Keratinocyte (primary cell): Measurements from ENCODE around the gene TTC9B. TPM values are rescaled to one million over a fixed set of nuclear protein-coding genes. Genes with fewer than 3 reads are reported as not detected.
"Not testable (repeated sequence)": the region's sequence is repeated elsewhere in the genome, so short reads cannot be mapped to it uniquely, and the experiment has no call there.

Experiments
- DNase-seq: peaks from one replicate; pipeline ENCODE4 v3.0.0-alpha.2; 2011; ENCODE audit warnings: low read depth, missing footprints, low spot score
- FAIRE-seq: peaks from 2 replicates; lab custom pipeline; 2011; peaks lifted over from hg19 to GRCh38; lab: Jason Lieb, UNC
- H2AFZ ChIP-seq: 2 replicates; pipeline ENCODE4 v1.6.0; 2012; ENCODE audit warnings: low read length, control low read depth, inconsistent platforms; ENCODE audit not compliant: control insufficient read depth
- H3K27ac ChIP-seq: 2 replicates; pipeline ENCODE4 v1.5.1; 2011; ENCODE audit warnings: low read length; ENCODE audit not compliant: control insufficient read depth, insufficient read depth
- H3K27me3 ChIP-seq: 3 replicates; pipeline ENCODE4 v1.6.0; 2011; ENCODE audit warnings: low read length; ENCODE audit not compliant: control insufficient read depth, insufficient read depth; ENCODE audit errors: extremely low read depth
- H3K36me3 ChIP-seq, 2 experiments: 2 replicates in 1 of 2; 3 replicates in 1 of 2; pipeline ENCODE4 v1.5.1; 2011; ENCODE audit warnings: low read length in 2 of 2, mild to moderate bottlenecking in 1 of 2; ENCODE audit not compliant: control insufficient read depth in 2 of 2, insufficient read depth in 2 of 2; ENCODE audit errors: extremely low read depth in 1 of 2
- H3K4me1 ChIP-seq: 3 replicates; pipeline ENCODE4 v1.5.1; 2011; ENCODE audit warnings: low read length; ENCODE audit not compliant: control insufficient read depth, insufficient read depth; ENCODE audit errors: extremely low read depth
- H3K4me2 ChIP-seq: 3 replicates; pipeline ENCODE4 v1.6.0; 2011; ENCODE audit warnings: low read depth, low read length; ENCODE audit not compliant: control insufficient read depth, insufficient read depth; ENCODE audit errors: extremely low read depth
- H3K4me3 ChIP-seq, 3 experiments: fragments of 200-600 bp in 1 of 3; sonication (generic) in 1 of 3; 2 replicates in 2 of 3; 3 replicates in 1 of 3; pipeline ENCODE4 v1.5.1; 2011 to 2016; ENCODE audit warnings: low read length in 3 of 3, mild to moderate bottlenecking in 3 of 3, control low read depth in 2 of 3, inconsistent platforms in 1 of 3, low read depth in 1 of 3, mixed read lengths in 1 of 3, mixed run types in 1 of 3, moderate library complexity in 1 of 3; ENCODE audit not compliant: control insufficient read depth in 2 of 3, insufficient read depth in 2 of 3; ENCODE audit errors: extremely low read depth in 1 of 3
- H3K79me2 ChIP-seq: 2 replicates; pipeline ENCODE4 v1.6.0; 2012; ENCODE audit warnings: low read length; ENCODE audit not compliant: control insufficient read depth, insufficient read depth
- H3K9ac ChIP-seq: 3 replicates; pipeline ENCODE4 v1.6.0; 2011; ENCODE audit warnings: low read length; ENCODE audit not compliant: control insufficient read depth, insufficient read depth; ENCODE audit errors: extremely low read depth
- H3K9me1 ChIP-seq: 3 replicates; pipeline ENCODE4 v1.6.0; 2011; ENCODE audit warnings: low read length; ENCODE audit not compliant: control insufficient read depth, insufficient read depth; ENCODE audit errors: extremely low read depth
- H3K9me3 ChIP-seq: 2 replicates; pipeline ENCODE4 v1.5.1; 2012; ENCODE audit warnings: low read depth, low read length; ENCODE audit not compliant: control insufficient read depth
- H4K20me1 ChIP-seq: 3 replicates; pipeline ENCODE4 v1.6.0; 2011; ENCODE audit warnings: low read length; ENCODE audit not compliant: control insufficient read depth, insufficient read depth; ENCODE audit errors: extremely low read depth
- EZH2 ChIP-seq: IDR thresholded peaks from one replicate; pipeline ENCODE4 v1.6.1; 2012; ENCODE audit warnings: inconsistent platforms, mild to moderate bottlenecking, low read length, moderate library complexity
- dilution Hi-C: fragments of 300-500 bp; cut with MboI; formaldehyde crosslinking; loops from one replicate; pipeline ENCODE4 v1.7.0; 2020; ENCODE audit warnings: low sequenced_read_pairs; ENCODE audit not compliant: extremely low pct_ligation_motif_present
- polyA plus RNA-seq, 5 experiments: library from polyadenylated mRNA; depleted of rRNA in 3 of 5; stranded (reverse) in 3 of 5; stranded (forward) in 1 of 5; unstranded in 1 of 5; fragments of >200 nt; gene quantifications; 1 replicate in 1 of 5; 2 replicates in 3 of 5; 3 replicates in 1 of 5; pipeline versions ENCODE4 v1.2.1 to v1.2.3, GENCODE V29; 2011 to 2012; ENCODE audit warnings: missing spikeins in 2 of 5, low read depth in 1 of 5, low replicate concordance in 1 of 5
- TF ChIP-seq, protein P1 (sequence below), 3 experiments: IDR thresholded peaks in 1 of 3; conservative IDR thresholded peaks in 1 of 3; optimal IDR thresholded peaks in 1 of 3; 2 replicates in 2 of 3; 3 replicates in 1 of 3; pipeline versions ENCODE3 to v1.5.1; 2011; ENCODE audit warnings: low read length in 3 of 3, mild to moderate bottlenecking in 3 of 3, moderate library complexity in 2 of 3, control low read depth in 1 of 3, inconsistent platforms in 1 of 3; ENCODE audit not compliant: insufficient read depth in 2 of 3; ENCODE audit errors: extremely low read depth in 1 of 3

The TTC9B gene
- polyA plus RNA-seq, 1 donor (not counting 4 experiments of a cell fraction or from before 2014, with no cell fraction given): not detected

DNA sequence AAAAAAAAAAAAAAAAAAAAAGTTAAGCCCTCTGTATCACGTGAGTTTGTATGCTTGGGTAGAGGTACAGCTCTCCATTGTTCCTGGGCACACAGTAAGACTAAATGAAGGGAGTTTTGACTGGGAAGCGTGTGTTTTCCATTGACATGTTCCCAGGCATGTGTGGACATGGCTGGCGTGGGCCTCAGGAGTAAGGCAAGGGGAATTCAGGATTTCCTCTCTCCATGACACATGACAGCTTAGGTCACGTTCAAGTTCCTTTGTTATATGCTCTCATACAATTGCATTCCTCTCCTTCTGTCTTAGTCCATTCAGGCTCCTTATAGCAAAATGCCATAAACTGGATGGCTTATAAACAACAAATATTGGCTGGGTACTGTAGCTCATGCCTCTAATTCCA, 44.1 kb downstream of the TTC9B start:
- no peak overlapping the region for H3K4me3 ChIP-seq
- H3K9me3 ChIP-seq: no peaks in the 10 kb centered on the region
- no peak overlapping the region for H2AFZ ChIP-seq
- TF ChIP-seq EZH2: no peak
- TF ChIP-seq, protein P1, sequence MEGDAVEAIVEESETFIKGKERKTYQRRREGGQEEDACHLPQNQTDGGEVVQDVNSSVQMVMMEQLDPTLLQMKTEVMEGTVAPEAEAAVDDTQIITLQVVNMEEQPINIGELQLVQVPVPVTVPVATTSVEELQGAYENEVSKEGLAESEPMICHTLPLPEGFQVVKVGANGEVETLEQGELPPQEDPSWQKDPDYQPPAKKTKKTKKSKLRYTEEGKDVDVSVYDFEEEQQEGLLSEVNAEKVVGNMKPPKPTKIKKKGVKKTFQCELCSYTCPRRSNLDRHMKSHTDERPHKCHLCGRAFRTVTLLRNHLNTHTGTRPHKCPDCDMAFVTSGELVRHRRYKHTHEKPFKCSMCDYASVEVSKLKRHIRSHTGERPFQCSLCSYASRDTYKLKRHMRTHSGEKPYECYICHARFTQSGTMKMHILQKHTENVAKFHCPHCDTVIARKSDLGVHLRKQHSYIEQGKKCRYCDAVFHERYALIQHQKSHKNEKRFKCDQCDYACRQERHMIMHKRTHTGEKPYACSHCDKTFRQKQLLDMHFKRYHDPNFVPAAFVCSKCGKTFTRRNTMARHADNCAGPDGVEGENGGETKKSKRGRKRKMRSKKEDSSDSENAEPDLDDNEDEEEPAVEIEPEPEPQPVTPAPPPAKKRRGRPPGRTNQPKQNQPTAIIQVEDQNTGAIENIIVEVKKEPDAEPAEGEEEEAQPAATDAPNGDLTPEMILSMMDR (optimal IDR thresholded peaks at IDR 0.05 in 1 of 3, IDR thresholded peaks at IDR 0.05 in 1 of 3, conservative IDR thresholded peaks at IDR 0.05 in 1 of 3; ENCODE audit: extremely low read depth in 1 of 3, insufficient read depth in 2 of 3, low read length in 3 of 3): no peak
- no peak overlapping the region for H3K27ac ChIP-seq
- dilution Hi-C loops: no loop called here
- H4K20me1 ChIP-seq: no peaks in the 10 kb centered on the region
- H3K9me1 ChIP-seq: no peaks in the 10 kb centered on the region
- no peaks in the 10 kb centered on the region for H3K27me3 ChIP-seq
- no peak overlapping the region for H3K9ac ChIP-seq
- no peak overlapping the region for H3K4me2 ChIP-seq
- no peaks in the 10 kb centered on the region for H3K79me2 ChIP-seq
- H3K4me1 ChIP-seq: peaks cover 2% of the 10 kb centered on the region
- FAIRE-seq: no peak
- no peak for DNase-seq
- H3K36me3 ChIP-seq: no peaks in the 10 kb centered on the region

DNA sequence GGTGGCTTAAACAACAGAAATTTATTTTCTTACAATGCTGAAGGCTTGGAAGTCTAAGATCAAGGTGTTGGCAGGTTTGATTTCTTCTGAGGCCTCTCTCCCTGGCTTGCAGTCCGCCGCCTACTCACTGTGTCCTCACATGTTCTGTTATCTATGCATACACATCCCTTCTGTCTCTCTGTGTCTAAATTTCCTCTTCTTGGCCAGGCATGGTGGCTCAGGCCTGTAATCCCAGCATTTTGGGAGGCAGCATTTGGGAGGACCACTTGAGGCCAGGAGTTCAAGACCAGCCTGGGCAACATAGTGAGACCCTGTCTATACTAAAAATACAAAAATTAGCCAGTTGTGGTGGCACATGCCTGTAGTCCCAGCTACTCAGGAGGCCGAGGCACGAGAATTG, 46.9 kb downstream of the TTC9B start:
- H3K36me3 ChIP-seq, DNase-seq, H3K4me2 ChIP-seq, H3K79me2 ChIP-seq, H3K9me1 ChIP-seq, H3K27ac ChIP-seq, H3K9ac ChIP-seq, H3K4me3 ChIP-seq, H3K9me3 ChIP-seq, H4K20me1 ChIP-seq, FAIRE-seq, dilution Hi-C loops, H3K4me1 ChIP-seq, H3K27me3 ChIP-seq: not testable (repeated sequence)
- H2AFZ ChIP-seq: peak overlapping the region; percentile 62

DNA sequence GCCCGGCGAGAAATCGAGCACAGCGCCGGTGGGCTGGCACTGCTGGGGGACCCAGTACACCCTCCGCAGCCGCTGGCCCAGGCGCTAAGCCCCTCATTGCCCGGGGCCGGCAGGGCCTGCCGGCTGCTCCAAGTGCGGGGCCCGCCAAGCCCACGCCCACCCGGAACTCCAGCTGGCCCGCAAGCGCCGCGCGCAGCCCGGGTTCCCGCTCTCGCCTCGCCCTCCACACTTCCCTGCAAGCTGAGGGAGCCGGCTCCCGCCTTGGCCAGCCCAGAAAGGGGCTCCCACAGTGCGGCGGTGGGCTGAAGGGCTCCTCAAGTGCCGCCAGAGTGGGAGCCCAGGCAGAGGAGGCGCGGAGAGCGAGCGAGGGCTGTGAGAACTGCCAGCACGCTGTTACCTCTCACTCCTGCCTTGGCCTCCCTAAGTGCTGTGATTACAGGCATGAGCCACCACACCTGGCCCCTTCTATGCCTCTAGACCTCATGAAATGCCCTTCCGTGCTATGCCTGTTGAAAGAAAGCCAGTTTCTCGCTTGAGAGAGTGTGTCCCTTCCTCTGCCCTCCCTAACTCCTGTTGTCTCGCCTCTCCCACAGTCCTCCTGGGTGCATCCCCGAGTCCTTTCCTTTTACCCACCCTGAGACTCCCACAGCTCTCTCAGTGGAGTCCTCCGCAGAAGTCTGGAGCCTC, 47.7 kb downstream of the TTC9B start:
- H3K27ac ChIP-seq, H3K9ac ChIP-seq, DNase-seq, H4K20me1 ChIP-seq, H3K4me3 ChIP-seq, H3K79me2 ChIP-seq, H3K9me1 ChIP-seq, H3K27me3 ChIP-seq, dilution Hi-C loops, H3K9me3 ChIP-seq, H3K4me1 ChIP-seq, FAIRE-seq, H3K36me3 ChIP-seq: not testable (repeated sequence)
- Histone ChIP-seq H3K4me2 (peak overlapping the region; percentile 22), H2AFZ (peak overlapping the region; percentile 62)

DNA sequence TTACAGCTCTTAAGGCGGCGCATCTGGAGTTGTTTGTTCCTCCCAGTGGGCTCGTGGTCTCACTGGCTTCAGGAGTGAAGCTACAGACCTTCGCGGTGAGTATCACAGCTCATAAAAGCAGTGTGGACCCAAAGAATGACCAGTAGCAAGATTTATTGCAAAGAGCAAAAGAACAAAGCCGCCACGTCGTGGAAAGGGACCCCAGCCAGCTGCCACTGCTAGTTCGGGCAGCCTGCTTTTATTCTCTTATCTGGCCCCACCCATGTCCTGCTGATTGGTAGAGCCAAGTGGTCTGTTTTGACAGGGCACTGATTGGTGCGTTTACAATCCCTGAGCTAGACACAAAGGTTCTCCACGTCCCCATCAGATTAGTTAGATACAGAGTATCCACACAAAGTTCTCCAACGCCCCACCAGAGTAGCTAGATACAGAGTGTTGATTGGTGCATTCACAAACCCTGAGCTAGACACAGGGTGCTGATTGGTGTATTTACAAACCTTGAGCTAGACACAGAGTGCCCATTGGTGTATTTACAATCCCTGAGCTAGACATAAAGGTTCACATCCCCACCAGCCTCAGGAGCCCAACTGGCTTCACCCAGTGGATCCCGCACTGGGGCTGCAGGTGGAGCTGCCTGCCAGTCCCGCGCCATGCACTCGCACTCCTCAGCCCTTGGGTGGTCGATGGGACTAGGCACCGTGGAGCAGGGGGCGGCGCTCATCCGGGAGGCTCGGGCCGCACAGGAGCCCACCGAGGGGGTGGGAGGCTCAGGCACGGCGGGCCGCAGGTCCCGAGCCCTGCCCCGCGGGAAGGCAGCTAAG, 48.5 kb downstream of the TTC9B start:
- H3K27me3 ChIP-seq, dilution Hi-C loops, H3K9me3 ChIP-seq, H3K4me1 ChIP-seq, FAIRE-seq, H3K4me3 ChIP-seq, DNase-seq, H4K20me1 ChIP-seq, H3K27ac ChIP-seq, H2AFZ ChIP-seq, H3K36me3 ChIP-seq, H3K4me2 ChIP-seq, H3K9me1 ChIP-seq, H3K79me2 ChIP-seq, H3K9ac ChIP-seq: not testable (repeated sequence)
